ENCODE results near the gene ZNF783.
"Not testable (repeated sequence)": the region's sequence is repeated elsewhere in the genome, so short reads cannot be mapped to it uniquely, and the experiment has no call there.

The ZNF783 gene

DNA sequence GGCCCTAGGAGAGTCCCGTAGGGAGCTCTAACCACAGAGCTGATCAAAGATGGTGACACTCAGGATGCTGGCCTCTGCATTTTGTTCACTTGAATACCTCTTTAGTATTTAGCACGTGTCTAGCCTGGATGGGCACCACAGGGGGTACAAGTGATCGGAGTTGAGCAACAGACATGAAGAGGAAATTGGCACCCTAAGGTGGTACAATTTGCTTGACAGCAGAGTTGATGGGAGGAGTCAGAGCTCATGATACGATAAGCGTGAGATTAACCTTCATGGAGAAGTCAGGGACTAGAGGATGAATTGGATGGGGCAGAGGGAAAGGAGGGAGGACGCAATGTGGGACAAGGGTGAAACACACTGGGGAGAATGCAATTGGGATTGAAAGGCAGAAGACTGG is 32.5 kb upstream of the ZNF783 start:
- Mint-ChIP-seq H3K36me3 (ENCODE audit: low read depth) (peaks cover 7% of the 10 kb centered on the region), H3K4me3 (no peak overlapping the region), H3K9me3 (no peaks in the 10 kb centered on the region), H3K27ac (no peak overlapping the region), H3K27me3 (ENCODE audit: low read depth) (no peaks in the 10 kb centered on the region), H3K4me1 (ENCODE audit: low read depth) (no peaks in the 10 kb centered on the region)

DNA sequence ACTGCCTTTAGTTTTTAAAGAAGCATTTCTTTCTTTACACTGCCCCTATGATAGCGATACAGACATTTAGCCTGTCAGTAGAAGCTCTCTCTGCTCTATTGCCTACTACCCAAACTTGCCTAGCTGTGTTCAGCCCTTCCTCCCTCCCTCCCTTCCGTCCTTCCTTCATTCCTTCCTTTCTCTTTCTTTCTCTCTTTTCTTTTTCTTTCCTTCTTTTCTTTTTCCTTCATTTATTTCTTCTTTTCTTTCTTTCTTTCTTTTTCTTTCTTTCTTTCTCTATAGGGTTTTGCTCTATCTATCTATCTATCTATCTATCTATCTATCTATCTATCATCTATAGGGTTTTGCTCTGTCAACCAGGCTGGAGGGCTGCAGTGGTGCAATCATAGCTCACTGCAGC is 29.6 kb upstream of the ZNF783 start:
- Mint-ChIP-seq H3K27me3 (ENCODE audit: low read depth) (no peaks in the 10 kb centered on the region), H3K36me3 (ENCODE audit: low read depth) (no peaks in the 10 kb centered on the region), H3K27ac (no peak overlapping the region), H3K4me3 (no peak overlapping the region), H3K4me1 (ENCODE audit: low read depth) (no peaks in the 10 kb centered on the region), H3K9me3 (no peaks in the 10 kb centered on the region)

DNA sequence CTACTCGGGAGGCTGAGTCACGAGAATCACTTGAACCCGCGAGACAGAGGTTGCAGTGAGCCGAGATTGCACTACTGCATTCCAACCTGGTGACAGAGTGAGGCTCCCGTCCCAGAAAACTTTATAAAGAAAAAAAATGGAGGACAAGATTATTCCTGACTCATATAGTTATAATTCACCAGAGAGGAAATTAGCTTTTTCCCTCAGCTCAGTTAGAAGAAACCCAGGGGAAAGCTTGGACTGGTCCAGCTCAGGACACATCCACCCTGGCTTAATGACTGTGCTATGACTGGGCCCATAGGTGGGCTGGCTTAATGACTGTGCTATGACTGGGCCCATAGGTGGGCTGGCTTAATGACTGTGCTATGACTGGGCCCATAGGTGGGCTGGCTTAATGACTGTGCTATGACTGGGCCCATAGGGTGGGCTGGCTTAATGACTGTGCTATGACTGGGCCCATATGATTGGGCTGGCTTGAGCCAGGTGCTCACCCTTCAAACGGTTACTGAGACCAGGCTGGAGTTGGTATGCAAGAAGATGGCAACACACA is 28.3 kb upstream of the ZNF783 start:
- not testable (repeated sequence) for H3K27me3 Mint-ChIP-seq (ENCODE audit: low read depth); H3K4me3 Mint-ChIP-seq; H3K36me3 Mint-ChIP-seq (ENCODE audit: low read depth); H3K4me1 Mint-ChIP-seq (ENCODE audit: low read depth); H3K9me3 Mint-ChIP-seq; H3K27ac Mint-ChIP-seq

DNA sequence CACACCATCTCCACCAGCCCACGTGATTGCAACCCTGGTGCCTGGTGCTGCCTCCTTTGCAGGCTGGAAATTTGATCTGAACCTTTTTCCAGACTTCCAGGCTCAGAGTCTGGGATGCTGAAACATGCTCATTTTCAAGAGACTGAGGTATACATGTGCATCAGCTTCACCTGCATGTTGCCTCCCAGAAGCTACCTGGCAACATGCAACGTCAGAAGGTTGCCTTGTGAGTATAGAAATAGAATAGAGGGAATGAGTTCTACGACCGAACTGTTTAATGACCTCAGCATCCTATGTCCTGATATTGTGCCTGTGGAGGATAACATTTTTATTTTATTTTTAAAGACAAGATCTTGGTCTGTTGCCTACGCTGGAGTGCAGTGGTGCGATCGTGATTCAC is 24.5 kb upstream of the ZNF783 start:
- Mint-ChIP-seq H3K27me3 (ENCODE audit: low read depth) (no peaks in the 10 kb centered on the region), H3K27ac (no peak overlapping the region), H3K4me3 (no peak overlapping the region), H3K4me1 (ENCODE audit: low read depth) (peaks cover 11% of the 10 kb centered on the region), H3K9me3 (peaks cover 2% of the 10 kb centered on the region), H3K36me3 (ENCODE audit: low read depth) (peaks cover 1% of the 10 kb centered on the region)

DNA sequence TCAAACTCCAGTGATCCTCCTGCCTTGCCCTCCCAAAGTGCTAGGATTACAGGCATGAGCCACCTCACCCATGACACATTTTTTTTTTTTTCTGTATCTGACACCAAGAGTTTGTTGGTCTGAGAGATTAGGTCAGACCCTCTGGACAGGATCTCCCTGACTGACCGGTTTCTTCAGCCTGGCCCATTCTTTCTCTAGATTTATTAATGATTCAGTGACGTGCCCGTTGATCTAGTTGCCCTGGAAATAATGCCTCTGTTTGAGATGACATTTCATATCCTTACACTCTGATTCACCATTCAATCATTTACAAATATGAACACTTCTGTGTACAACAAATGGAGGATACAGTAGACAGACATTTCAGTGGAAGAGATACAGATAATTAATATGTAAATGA is 23.9 kb upstream of the ZNF783 start:
- H3K27ac Mint-ChIP-seq, result peak overlapping the region; percentile 10
- peaks cover 5% of the 10 kb centered on the region for H3K36me3 Mint-ChIP-seq (ENCODE audit: low read depth)
- H3K4me3 Mint-ChIP-seq, result peak overlapping the region; percentile 35
- peaks cover 6% of the 10 kb centered on the region for H3K9me3 Mint-ChIP-seq
- no peaks in the 10 kb centered on the region for H3K27me3 Mint-ChIP-seq (ENCODE audit: low read depth)
- H3K4me1 Mint-ChIP-seq (ENCODE audit: low read depth), result peaks cover 11% of the 10 kb centered on the region

DNA sequence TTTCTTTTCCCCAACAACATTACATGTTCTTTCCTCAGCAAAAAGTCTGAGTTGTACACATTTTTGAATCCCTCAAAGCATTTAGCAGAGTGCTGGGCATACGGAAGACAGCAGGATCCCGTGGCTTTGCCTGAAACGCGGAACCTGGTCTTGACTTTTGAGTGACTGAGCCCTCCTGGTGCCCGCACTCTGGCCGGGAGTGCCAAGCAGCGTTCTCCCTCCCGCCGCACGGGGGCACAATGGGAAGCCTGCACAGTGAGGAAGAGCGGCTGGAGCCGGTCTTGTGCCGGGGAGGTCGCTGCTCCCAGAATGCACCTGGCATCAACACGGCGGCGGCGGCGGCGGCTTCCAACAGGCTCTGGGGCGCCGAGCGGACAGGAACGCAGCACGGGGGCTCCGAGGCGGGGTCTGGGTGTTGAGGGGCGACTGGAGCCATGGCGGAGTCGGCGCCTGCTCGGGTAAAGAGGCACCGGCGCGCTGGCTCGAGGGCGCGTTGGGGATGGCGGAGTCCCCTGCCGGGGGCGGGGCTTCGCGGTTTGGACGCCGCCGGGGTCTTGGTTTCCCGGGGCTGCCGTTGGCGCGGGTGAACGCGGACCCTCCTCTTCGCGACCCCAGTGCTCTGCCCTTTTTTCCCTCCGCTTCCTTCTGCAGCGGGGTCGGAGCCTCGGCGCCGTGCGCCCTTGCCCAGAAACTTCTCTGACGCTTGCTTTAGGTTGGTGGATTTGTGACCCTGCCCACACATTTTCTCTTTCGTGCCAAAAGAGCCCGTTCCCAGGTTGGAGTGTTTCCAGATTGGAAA is 22.5 kb upstream of the ZNF783 start, which contains the start of gene ZNF212:
Gene ZNF212 (plus strand): TSS at position 307 of the 799 bp plus-strand sequence. CDS start 128 bp downstream, at position 435.
- H3K36me3 Mint-ChIP-seq (ENCODE audit: low read depth), result peaks cover 5% of the 10 kb centered on the region
- no peaks in the 10 kb centered on the region for H3K27me3 Mint-ChIP-seq (ENCODE audit: low read depth)
- H3K4me1 Mint-ChIP-seq (ENCODE audit: low read depth), result peaks cover 13% of the 10 kb centered on the region
- H3K4me3 Mint-ChIP-seq, result peak within 1 kb of the TSS; percentile 89
- H3K9me3 Mint-ChIP-seq, result peaks cover 6% of the 10 kb centered on the region
- H3K27ac Mint-ChIP-seq, result peak within 1 kb of the TSS; percentile 73

DNA sequence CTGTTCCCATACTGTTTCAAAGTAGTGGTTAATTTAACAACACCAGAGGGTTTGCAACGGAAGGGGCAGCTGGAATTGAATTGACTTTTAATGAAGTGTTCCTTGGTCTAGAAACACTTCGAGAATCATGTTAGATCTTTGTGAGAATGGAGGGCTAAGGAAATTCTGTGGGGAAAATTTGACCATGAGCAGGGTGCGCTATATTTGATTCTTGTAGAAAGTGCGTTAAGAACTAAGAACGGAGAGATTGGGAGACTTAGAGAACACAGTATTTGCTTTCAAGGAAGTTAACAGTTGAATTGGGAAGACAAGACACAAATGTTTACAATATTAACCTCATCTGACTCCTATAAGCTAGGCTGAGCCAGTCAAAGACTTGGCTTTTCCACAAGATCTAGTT is 21.4 kb upstream of the ZNF783 start:
- peaks cover 16% of the 10 kb centered on the region for H3K4me1 Mint-ChIP-seq (ENCODE audit: low read depth)
- peaks cover 6% of the 10 kb centered on the region for H3K9me3 Mint-ChIP-seq
- no peaks in the 10 kb centered on the region for H3K27me3 Mint-ChIP-seq (ENCODE audit: low read depth)
- peaks cover 5% of the 10 kb centered on the region for H3K36me3 Mint-ChIP-seq (ENCODE audit: low read depth)
- H3K4me3 Mint-ChIP-seq, result peak overlapping the region; percentile 89
- H3K27ac Mint-ChIP-seq, result peak overlapping the region; percentile 28

DNA sequence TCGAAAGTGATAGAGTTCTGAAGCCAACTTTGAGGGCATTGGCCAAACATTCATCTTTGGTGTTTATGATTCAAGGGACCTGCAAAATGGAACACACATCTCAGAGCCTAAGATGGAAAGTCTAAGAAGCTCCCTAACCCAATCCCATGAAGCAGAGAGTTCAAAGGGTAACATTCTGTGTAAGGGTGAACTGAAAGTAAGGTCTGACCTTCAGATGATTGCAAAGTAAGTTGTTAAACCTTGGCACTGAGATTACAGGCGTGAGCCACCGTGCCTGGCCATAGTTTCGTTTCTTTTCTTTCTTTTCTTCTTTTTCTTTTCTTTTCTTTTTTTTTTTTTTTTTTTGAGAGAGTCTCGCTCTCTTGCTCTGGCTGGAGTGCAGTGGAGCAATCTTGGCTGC is 20.3 kb upstream of the ZNF783 start:
- Mint-ChIP-seq H3K4me1 (ENCODE audit: low read depth) (peaks cover 20% of the 10 kb centered on the region), H3K9me3 (peaks cover 6% of the 10 kb centered on the region), H3K4me3 (no peak overlapping the region), H3K36me3 (ENCODE audit: low read depth) (peaks cover 5% of the 10 kb centered on the region), H3K27ac (no peak overlapping the region), H3K27me3 (ENCODE audit: low read depth) (no peaks in the 10 kb centered on the region)

DNA sequence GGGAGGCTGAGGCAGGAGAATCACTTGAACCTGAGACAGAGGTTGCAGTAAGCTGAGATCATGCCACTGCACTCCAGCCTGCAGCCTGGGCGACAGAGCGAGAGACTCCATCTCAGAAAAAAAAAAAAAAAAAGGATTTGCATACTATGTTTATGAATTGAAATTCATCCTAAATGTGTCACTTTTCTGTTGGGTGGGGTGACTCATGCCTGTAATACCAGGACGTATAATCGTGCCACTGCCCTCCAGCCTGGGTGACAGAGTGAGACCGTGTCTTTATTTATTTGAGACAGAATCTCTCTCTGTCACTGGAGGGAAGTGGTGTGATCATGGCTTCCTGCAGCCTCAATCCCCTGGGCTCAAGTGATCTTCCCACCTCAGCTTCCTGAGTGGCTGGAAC is 16.8 kb upstream of the ZNF783 start:
- Mint-ChIP-seq H3K9me3 (peaks cover 6% of the 10 kb centered on the region), H3K4me1 (ENCODE audit: low read depth) (peaks cover 22% of the 10 kb centered on the region), H3K27ac (no peak overlapping the region)

DNA sequence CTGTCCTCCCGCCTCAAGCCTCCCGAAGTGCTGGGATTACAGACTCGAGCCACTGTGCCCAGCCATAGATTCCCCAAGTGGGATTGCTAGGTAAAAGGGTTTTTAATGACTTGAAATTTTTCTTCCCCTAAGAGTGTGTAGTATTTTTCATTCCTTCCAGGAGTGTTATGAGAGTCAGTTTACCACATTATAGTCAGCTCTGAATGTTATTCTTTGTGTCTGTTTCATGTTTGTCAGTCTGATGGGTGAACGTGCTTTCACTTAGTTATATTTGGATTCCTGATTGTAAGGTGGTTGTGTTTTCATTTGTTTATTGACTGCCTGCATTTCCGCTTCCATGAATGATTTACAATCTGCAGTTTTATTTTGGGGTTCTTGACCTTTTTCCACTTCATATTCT is 16.3 kb upstream of the ZNF783 start:
- H3K4me1 Mint-ChIP-seq (ENCODE audit: low read depth), result peaks cover 17% of the 10 kb centered on the region
- H3K4me3 Mint-ChIP-seq, result no peak overlapping the region
- H3K36me3 Mint-ChIP-seq (ENCODE audit: low read depth), result peaks cover 11% of the 10 kb centered on the region
- peaks cover 6% of the 10 kb centered on the region for H3K9me3 Mint-ChIP-seq
- no peaks in the 10 kb centered on the region for H3K27me3 Mint-ChIP-seq (ENCODE audit: low read depth)
- H3K27ac Mint-ChIP-seq, result no peak overlapping the region

More for the DNA sequence above, 16.8 kb upstream of the ZNF783 start:
- no peak overlapping the region for H3K4me3 Mint-ChIP-seq
- H3K36me3 Mint-ChIP-seq (ENCODE audit: low read depth), result peaks cover 7% of the 10 kb centered on the region
- no peaks in the 10 kb centered on the region for H3K27me3 Mint-ChIP-seq (ENCODE audit: low read depth)

DNA sequence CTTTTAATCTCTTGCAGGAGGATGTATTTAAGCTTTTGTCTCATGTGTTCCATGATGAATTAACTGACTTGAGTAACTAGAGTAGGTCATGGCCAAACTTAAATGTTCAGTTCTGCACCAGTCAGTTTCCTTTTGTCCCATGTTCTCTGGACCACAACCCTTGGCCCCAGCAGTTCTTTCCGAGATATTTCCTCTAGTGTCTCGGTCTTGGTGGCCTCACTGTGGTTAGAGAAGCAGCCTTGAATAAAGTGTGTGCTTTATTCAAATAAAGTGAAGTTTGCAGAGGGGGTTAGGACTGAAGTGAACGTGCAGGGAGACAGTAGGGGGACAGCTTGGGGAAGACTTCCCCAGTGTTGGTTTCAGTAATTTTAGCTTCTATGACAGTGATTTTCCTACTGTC is 13.2 kb upstream of the ZNF783 start:
- H3K4me1 Mint-ChIP-seq (ENCODE audit: low read depth), result peaks cover 17% of the 10 kb centered on the region
- H3K36me3 Mint-ChIP-seq (ENCODE audit: low read depth), result peaks cover 16% of the 10 kb centered on the region
- H3K27ac Mint-ChIP-seq, result no peak overlapping the region
- H3K27me3 Mint-ChIP-seq (ENCODE audit: low read depth), result no peaks in the 10 kb centered on the region
- no peaks in the 10 kb centered on the region for H3K9me3 Mint-ChIP-seq
- H3K4me3 Mint-ChIP-seq, result no peak overlapping the region

DNA sequence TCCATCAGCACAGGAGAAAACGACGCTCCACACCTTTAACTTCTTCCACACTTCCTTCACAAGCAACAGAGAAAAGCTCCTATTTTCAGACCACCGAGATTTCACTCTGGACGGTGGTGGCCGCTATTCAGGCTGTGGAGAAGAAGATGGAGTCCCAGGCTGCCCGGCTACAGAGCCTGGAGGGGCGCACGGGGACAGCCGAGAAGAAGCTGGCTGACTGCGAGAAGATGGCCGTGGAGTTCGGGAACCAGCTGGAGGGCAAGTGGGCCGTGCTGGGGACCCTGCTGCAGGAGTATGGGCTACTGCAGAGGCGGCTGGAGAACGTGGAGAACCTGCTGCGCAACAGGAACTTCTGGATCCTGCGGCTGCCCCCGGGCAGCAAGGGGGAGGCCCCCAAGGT is 11.8 kb upstream of the ZNF783 start:
- H3K9me3 Mint-ChIP-seq, H3K27ac Mint-ChIP-seq: not testable (repeated sequence)
- H3K36me3 Mint-ChIP-seq (ENCODE audit: low read depth), result peaks cover 20% of the 10 kb centered on the region

DNA sequence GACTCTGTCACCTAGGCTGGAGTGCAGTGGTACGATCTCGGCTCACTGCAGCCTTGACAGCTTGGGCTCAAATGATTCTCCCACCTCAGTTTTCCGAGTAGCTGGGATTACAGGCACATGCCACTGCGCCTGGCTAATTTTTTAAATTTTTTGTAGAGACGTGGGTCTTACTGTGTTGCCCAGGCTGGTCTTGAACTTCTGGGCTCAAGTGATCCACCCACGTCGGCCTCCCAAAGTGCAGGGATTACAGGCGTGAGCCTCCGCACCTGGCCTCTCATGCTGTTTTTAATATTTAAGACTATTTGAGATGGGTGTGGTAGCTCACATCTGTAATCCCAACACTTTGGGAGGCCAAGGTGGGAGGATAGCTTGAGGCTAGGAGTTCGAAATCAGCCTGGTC is 10.5 kb upstream of the ZNF783 start:
- peaks cover 27% of the 10 kb centered on the region for H3K36me3 Mint-ChIP-seq (ENCODE audit: low read depth)
- H3K9me3 Mint-ChIP-seq; H3K27ac Mint-ChIP-seq; H3K4me1 Mint-ChIP-seq (ENCODE audit: low read depth); H3K4me3 Mint-ChIP-seq; H3K27me3 Mint-ChIP-seq (ENCODE audit: low read depth): not testable (repeated sequence)

More for the DNA sequence above, 11.8 kb upstream of the ZNF783 start:
- H3K27me3 Mint-ChIP-seq (ENCODE audit: low read depth); H3K4me3 Mint-ChIP-seq: not testable (repeated sequence)
- H3K4me1 Mint-ChIP-seq (ENCODE audit: low read depth), result peaks cover 13% of the 10 kb centered on the region

DNA sequence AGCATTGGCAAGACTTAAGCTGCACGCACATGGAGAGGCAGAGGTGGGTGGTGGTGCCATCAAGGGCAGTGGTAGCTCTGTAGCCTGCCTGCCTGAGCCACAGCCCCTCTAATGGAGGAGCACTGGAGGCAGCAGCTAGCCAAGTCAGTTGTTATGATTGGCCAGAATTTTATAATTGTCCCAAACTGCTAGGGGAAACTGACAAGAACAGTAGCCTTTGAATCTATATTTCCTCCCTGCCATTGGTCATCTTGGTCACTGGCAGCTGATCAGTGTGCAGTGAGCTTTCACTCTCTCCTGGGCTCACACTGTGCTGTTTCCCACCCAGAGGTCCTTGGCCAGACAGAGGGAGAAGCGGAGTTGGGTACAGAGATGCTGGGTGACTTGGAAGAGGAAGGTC is 9.6 kb upstream of the ZNF783 start:
- no peak overlapping the region for H3K27ac Mint-ChIP-seq

DNA sequence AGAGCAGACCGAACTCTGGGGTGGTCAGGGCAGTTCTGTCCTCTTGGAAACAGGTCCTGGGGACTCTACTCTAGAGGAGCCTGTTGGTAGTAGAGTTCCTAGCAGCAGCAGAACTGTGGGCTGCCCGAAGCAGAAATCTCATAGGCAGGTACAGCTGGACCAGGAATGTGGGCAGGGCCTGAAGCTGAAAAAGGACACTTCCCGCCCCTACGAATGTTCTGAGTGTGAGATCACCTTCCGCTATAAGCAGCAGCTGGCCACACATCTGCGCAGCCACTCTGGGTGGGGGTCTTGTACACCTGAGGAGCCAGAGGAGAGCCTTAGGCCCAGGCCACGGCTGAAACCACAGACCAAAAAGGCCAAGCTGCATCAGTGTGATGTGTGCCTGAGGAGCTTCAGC is 8.3 kb upstream of the ZNF783 start:
- H3K4me3 Mint-ChIP-seq, result no peak overlapping the region
- peaks cover 2% of the 10 kb centered on the region for H3K4me1 Mint-ChIP-seq (ENCODE audit: low read depth)
- H3K27me3 Mint-ChIP-seq (ENCODE audit: low read depth), result no peaks in the 10 kb centered on the region
- H3K36me3 Mint-ChIP-seq (ENCODE audit: low read depth), result peaks cover 24% of the 10 kb centered on the region
- no peak overlapping the region for H3K27ac Mint-ChIP-seq
- H3K9me3 Mint-ChIP-seq, result no peaks in the 10 kb centered on the region

More for the DNA sequence above, 9.6 kb upstream of the ZNF783 start:
- Mint-ChIP-seq H3K9me3 (no peaks in the 10 kb centered on the region), H3K4me1 (ENCODE audit: low read depth) (peaks cover 8% of the 10 kb centered on the region), H3K27me3 (ENCODE audit: low read depth) (no peaks in the 10 kb centered on the region), H3K4me3 (no peak overlapping the region), H3K36me3 (ENCODE audit: low read depth) (peaks cover 27% of the 10 kb centered on the region)
